ENCODE measurements around the gene SS18. TPM values are rescaled to one million over a fixed set of nuclear protein-coding genes. Genes with fewer than 3 reads are reported as not detected.

The SS18 gene
- total and polyA plus RNA-seq, 2 experiments from 2014 or later, result 43.4 to 111 TPM

- DNase-seq (ENCODE audit: low spot score), result no peak
- Histone ChIP-seq H3K9me3 (ENCODE audit: low read depth) (no peaks in the 10 kb centered on the region), H3K4me2 (no peak overlapping the region), H2AFZ (no peak overlapping the region), H3K27me3 (no peaks in the 10 kb centered on the region), H3K4me1 (ENCODE audit: insufficient read depth) (no peaks in the 10 kb centered on the region), H4K20me1 (ENCODE audit: insufficient read depth, poor library complexity, severe bottlenecking) (no peaks in the 10 kb centered on the region), H3K79me2 (no peaks in the 10 kb centered on the region), H3K9me2 (replicated peaks; ENCODE audit: insufficient read depth) (no peaks in the 10 kb centered on the region), H3K27ac (no peak overlapping the region), H3K36me3 (replicated peaks; ENCODE audit: insufficient read depth, low read depth) (no peaks in the 10 kb centered on the region), H3K4me3 (no peak overlapping the region)
- TF ChIP-seq CTCF (IDR thresholded peaks at IDR 0.05; ENCODE audit: poor library complexity) (no peak), EZH2phosphoT487 (IDR thresholded peaks at IDR 0.05; ENCODE audit: low read depth, severe bottlenecking, unreplicated experiment) (no peak), EZH2 (IDR thresholded peaks at IDR 0.05; ENCODE audit: borderline replicate concordance) (no peak)
- 100% methylated on average over 1 of the region's 1 CpG for WGBS (ENCODE audit: low lambda C conversion rate, missing lambda C conversion rate)
Measured at GRCh38 chr18:26008619-26009018, 81.8 kb downstream of the SS18 start.

- Histone ChIP-seq H3K4me1 (ENCODE audit: insufficient read depth) (no peaks in the 10 kb centered on the region), H3K27ac (no peak overlapping the region), H3K9me2 (replicated peaks; ENCODE audit: insufficient read depth) (no peaks in the 10 kb centered on the region), H3K79me2 (no peaks in the 10 kb centered on the region), H3K36me3 (replicated peaks; ENCODE audit: insufficient read depth, low read depth) (no peaks in the 10 kb centered on the region), H4K20me1 (ENCODE audit: insufficient read depth, poor library complexity, severe bottlenecking) (no peaks in the 10 kb centered on the region), H3K4me3 (no peak overlapping the region), H3K27me3 (no peaks in the 10 kb centered on the region), H3K9me3 (ENCODE audit: low read depth) (no peaks in the 10 kb centered on the region), H3K4me2 (no peak overlapping the region), H2AFZ (no peak overlapping the region)
- no peak for DNase-seq (ENCODE audit: low spot score)
- WGBS (ENCODE audit: low lambda C conversion rate, missing lambda C conversion rate), result 100% methylated on average over 1 of the region's 1 CpG
- TF ChIP-seq EZH2 (IDR thresholded peaks at IDR 0.05; ENCODE audit: borderline replicate concordance) (no peak), EZH2phosphoT487 (IDR thresholded peaks at IDR 0.05; ENCODE audit: low read depth, severe bottlenecking, unreplicated experiment) (no peak), CTCF (IDR thresholded peaks at IDR 0.05; ENCODE audit: poor library complexity) (no peak)
Measured at GRCh38 chr18:26008096-26008495, 82.3 kb downstream of the SS18 start.

GRCh38 chr18:26005950-26006349 is 84.5 kb downstream of the SS18 start:
- Histone ChIP-seq H3K9me3 (ENCODE audit: low read depth) (no peaks in the 10 kb centered on the region), H3K4me2 (no peak overlapping the region), H3K4me3 (no peak overlapping the region), H3K79me2 (no peaks in the 10 kb centered on the region), H2AFZ (no peak overlapping the region), H3K27me3 (no peaks in the 10 kb centered on the region), H3K27ac (no peak overlapping the region), H3K36me3 (replicated peaks; ENCODE audit: insufficient read depth, low read depth) (no peaks in the 10 kb centered on the region), H4K20me1 (ENCODE audit: insufficient read depth, poor library complexity, severe bottlenecking) (no peaks in the 10 kb centered on the region), H3K4me1 (ENCODE audit: insufficient read depth) (no peaks in the 10 kb centered on the region), H3K9me2 (replicated peaks; ENCODE audit: insufficient read depth) (no peaks in the 10 kb centered on the region)
- TF ChIP-seq EZH2 (IDR thresholded peaks at IDR 0.05; ENCODE audit: borderline replicate concordance) (no peak), CTCF (IDR thresholded peaks at IDR 0.05; ENCODE audit: poor library complexity) (no peak), EZH2phosphoT487 (IDR thresholded peaks at IDR 0.05; ENCODE audit: low read depth, severe bottlenecking, unreplicated experiment) (no peak)
- 85% methylated on average over 1 of the region's 1 CpG for WGBS (ENCODE audit: low lambda C conversion rate, missing lambda C conversion rate)
- no peak for DNase-seq (ENCODE audit: low spot score)

GRCh38 chr18:26004832-26005231 is 85.6 kb downstream of the SS18 start:
- H3K4me1 ChIP-seq (ENCODE audit: insufficient read depth), result no peaks in the 10 kb centered on the region
- no peak for DNase-seq (ENCODE audit: low spot score)
- H3K79me2 ChIP-seq, result no peaks in the 10 kb centered on the region
- H4K20me1 ChIP-seq (ENCODE audit: insufficient read depth, poor library complexity, severe bottlenecking), result no peaks in the 10 kb centered on the region
- 92% methylated on average over 13 of the region's 13 CpGs for WGBS (ENCODE audit: low lambda C conversion rate, missing lambda C conversion rate)
- H3K4me2 ChIP-seq, result no peak overlapping the region
- TF ChIP-seq CTCF (IDR thresholded peaks at IDR 0.05; ENCODE audit: poor library complexity) (no peak), EZH2phosphoT487 (IDR thresholded peaks at IDR 0.05; ENCODE audit: low read depth, severe bottlenecking, unreplicated experiment) (no peak), EZH2 (IDR thresholded peaks at IDR 0.05; ENCODE audit: borderline replicate concordance) (no peak)
- H3K27ac ChIP-seq, result no peak overlapping the region
- H3K9me2 ChIP-seq (replicated peaks; ENCODE audit: insufficient read depth), result no peaks in the 10 kb centered on the region
- no peak overlapping the region for H3K4me3 ChIP-seq
- H3K27me3 ChIP-seq, result no peaks in the 10 kb centered on the region
- H3K36me3 ChIP-seq (replicated peaks; ENCODE audit: insufficient read depth, low read depth), result no peaks in the 10 kb centered on the region
- no peaks in the 10 kb centered on the region for H3K9me3 ChIP-seq (ENCODE audit: low read depth)
- H2AFZ ChIP-seq, result no peak overlapping the region

Measured in hepatocyte (in vitro differentiated cells).